ENCODE measurements around the gene SPCS2. TPM values are rescaled to one million over a fixed set of nuclear protein-coding genes. Genes with fewer than 3 reads are reported as not detected.

SPCS2 gene
- polyA plus RNA-seq, 1 of the 3 experiments (the other 2 are of a cell fraction): 49.1 TPM

DNA sequence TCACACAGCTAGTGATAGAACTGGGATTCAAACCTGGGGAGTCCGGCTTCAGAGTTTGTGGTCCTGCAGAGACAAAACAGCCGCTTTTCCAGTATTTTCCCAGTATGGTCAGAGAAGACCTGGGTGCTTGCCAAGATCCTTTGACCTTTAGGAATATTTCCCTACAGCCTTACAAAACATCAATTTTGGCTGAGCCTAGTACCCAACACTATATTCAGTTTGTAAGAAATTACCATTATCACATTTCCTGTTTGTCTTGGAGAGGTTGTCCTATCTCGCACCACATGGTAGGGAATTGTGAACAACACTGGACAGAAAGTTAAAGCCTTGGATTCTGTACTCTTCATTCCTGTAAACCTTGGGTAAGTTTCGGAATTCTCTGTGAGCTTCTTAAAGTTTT lies 29.0 kb downstream of the SPCS2 start (continued):
- TF ChIP-seq, protein P1, sequence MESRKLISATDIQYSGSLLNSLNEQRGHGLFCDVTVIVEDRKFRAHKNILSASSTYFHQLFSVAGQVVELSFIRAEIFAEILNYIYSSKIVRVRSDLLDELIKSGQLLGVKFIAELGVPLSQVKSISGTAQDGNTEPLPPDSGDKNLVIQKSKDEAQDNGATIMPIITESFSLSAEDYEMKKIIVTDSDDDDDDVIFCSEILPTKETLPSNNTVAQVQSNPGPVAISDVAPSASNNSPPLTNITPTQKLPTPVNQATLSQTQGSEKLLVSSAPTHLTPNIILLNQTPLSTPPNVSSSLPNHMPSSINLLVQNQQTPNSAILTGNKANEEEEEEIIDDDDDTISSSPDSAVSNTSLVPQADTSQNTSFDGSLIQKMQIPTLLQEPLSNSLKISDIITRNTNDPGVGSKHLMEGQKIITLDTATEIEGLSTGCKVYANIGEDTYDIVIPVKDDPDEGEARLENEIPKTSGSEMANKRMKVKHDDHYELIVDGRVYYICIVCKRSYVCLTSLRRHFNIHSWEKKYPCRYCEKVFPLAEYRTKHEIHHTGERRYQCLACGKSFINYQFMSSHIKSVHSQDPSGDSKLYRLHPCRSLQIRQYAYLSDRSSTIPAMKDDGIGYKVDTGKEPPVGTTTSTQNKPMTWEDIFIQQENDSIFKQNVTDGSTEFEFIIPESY (IDR thresholded peaks at IDR 0.05; ENCODE audit: borderline replicate concordance, low read depth): no peak

DNA sequence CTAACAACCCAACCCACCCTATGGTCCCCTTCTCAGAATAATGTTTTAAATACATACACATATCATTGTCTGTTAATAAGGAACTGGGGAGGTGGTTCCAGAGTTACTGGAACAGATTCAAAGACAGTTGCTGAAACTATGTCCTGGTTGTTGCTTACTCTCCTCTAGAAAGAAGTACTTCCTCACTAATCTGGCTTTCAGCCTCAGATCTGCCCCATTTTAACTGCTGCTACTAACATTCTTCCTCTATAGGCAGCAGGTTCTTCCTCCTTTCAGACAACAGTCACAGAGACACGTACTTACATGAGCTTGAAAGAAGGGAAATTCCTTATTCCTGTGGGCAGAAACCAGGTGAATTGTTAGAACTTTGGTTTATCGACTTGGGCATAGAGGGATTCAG lies 31.6 kb downstream of the SPCS2 start:
- no peaks in the 10 kb centered on the region for H3F3A ChIP-seq (replicated peaks; ENCODE audit: insufficient read depth)
- H3K9ac ChIP-seq: no peak overlapping the region
- H4K20me1 ChIP-seq (ENCODE audit: insufficient read depth): no peaks in the 10 kb centered on the region
- 93% methylated on average over 2 of the region's 2 CpGs for WGBS (ENCODE audit: low lambda C conversion rate)
- TF ChIP-seq CHD2 (IDR thresholded peaks at IDR 0.05; ENCODE audit: low read length, partially characterized antibody): no peak
- TF ChIP-seq, protein P2, sequence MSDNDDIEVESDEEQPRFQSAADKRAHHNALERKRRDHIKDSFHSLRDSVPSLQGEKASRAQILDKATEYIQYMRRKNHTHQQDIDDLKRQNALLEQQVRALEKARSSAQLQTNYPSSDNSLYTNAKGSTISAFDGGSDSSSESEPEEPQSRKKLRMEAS (IDR thresholded peaks at IDR 0.05; ENCODE audit: low read depth): no peak
- TF ChIP-seq RAD21 (IDR thresholded peaks at IDR 0.05; ENCODE audit: low read length): no peak
- no peak for TF ChIP-seq FOXM1 (IDR thresholded peaks at IDR 0.05; ENCODE audit: low read depth)
- TF ChIP-seq, protein P3, sequence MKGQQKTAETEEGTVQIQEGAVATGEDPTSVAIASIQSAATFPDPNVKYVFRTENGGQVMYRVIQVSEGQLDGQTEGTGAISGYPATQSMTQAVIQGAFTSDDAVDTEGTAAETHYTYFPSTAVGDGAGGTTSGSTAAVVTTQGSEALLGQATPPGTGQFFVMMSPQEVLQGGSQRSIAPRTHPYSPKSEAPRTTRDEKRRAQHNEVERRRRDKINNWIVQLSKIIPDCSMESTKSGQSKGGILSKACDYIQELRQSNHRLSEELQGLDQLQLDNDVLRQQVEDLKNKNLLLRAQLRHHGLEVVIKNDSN (IDR thresholded peaks at IDR 0.05; ENCODE audit: borderline replicate concordance, low read depth): no peak
- no peak for TF ChIP-seq EP300 (IDR thresholded peaks at IDR 0.05; ENCODE audit: borderline replicate concordance in 1 of 2, low read depth in 1 of 2, low read length in 1 of 2)
- TF ChIP-seq POLR2AphosphoS5 (IDR thresholded peaks at IDR 0.05; ENCODE audit: low read depth, low read length): no peak
- TF ChIP-seq TCF12 (IDR thresholded peaks at IDR 0.05): no peak
- no peak for TF ChIP-seq GATA2 (CRISPR knock-in tag; IDR thresholded peaks at IDR 0.05)
- TF ChIP-seq TAF1 (IDR thresholded peaks at IDR 0.05; ENCODE audit: borderline replicate concordance, low read depth, low read length): no peak
- H3K4me1 ChIP-seq (ENCODE audit: control insufficient read depth in 1 of 2, insufficient read depth in 2 of 2, low read depth in 1 of 2, low read length in 1 of 2): no peaks in the 10 kb centered on the region
- no peaks in the 10 kb centered on the region for H3K27me3 ChIP-seq (ENCODE audit: insufficient read depth)
- no peak overlapping the region for H3K4me3 ChIP-seq (ENCODE audit: low read depth in 2 of 2, low read length in 1 of 2)
- H3K27ac ChIP-seq (ENCODE audit: low read depth in 2 of 2, low read length in 1 of 2): no peak overlapping the region
- POLR2A ChIA-PET: no interaction called here
- CTCF ChIA-PET: interaction anchor here (0.7 to 1.1 kb wide), 2 partner anchors 41 to 51 kb away, joined by 3 read pairs; no protein-coding TSS in a partner anchor
- H2AFZ ChIP-seq (ENCODE audit: low read depth): no peak overlapping the region
- H3K9me2 ChIP-seq: no peaks in the 10 kb centered on the region
- no peak overlapping the region for H3K4me2 ChIP-seq
- DNase-seq: no peak
- peaks cover 26 to 34% of the 10 kb centered on the region in 2 experiments for H3K36me3 ChIP-seq (replicated peaks in 1 of 2; ENCODE audit: control insufficient read depth in 1 of 2, insufficient read depth in 2 of 2, low read length in 1 of 2)
- H3K79me2 ChIP-seq (ENCODE audit: insufficient read depth): no peaks in the 10 kb centered on the region
- no peaks in the 10 kb centered on the region for H3K9me3 ChIP-seq

DNA sequence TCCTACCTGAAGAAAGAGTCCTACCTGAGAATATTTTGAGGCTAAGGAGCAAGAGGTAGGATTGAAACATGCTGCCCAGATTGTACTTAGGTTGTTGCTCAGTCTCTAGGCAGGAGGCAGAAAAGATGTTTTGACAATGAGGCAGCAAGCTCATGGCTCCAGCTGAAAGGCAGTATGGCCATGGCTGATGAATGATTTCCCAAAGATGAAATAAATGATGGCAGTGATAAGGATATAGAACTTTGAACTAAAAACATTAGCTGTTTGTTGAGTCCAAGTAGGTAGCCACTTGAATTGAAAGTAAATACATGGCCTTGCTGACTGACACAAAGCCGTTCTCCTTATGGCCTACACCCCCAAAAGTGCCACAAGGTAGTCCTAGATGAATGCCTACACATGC lies 32.8 kb downstream of the SPCS2 start:
- no peak for DNase-seq
- H3F3A ChIP-seq (replicated peaks; ENCODE audit: insufficient read depth): peaks cover 12% of the 10 kb centered on the region
- peaks cover 23 to 25% of the 10 kb centered on the region in 2 experiments for H3K36me3 ChIP-seq (replicated peaks in 1 of 2; ENCODE audit: control insufficient read depth in 1 of 2, insufficient read depth in 2 of 2, low read length in 1 of 2)
- ChIA-PET POLR2A (no interaction called here), CTCF (interaction anchor here (1.1 kb wide), 1 partner anchor 56 kb away, joined by 4 read pairs; no protein-coding TSS in a partner anchor)
- 100% methylated on average over 1 of the region's 1 CpG for WGBS (ENCODE audit: low lambda C conversion rate)
- H3K4me1 ChIP-seq (ENCODE audit: control insufficient read depth in 1 of 2, insufficient read depth in 2 of 2, low read depth in 1 of 2, low read length in 1 of 2): no peaks in the 10 kb centered on the region
- H3K79me2 ChIP-seq (ENCODE audit: insufficient read depth): no peaks in the 10 kb centered on the region
- no peaks in the 10 kb centered on the region for H4K20me1 ChIP-seq (ENCODE audit: insufficient read depth)
- H3K4me2 ChIP-seq: no peak overlapping the region
- H2AFZ ChIP-seq (ENCODE audit: low read depth): no peak overlapping the region
- no peaks in the 10 kb centered on the region for H3K9me3 ChIP-seq
- H3K27ac ChIP-seq (ENCODE audit: low read depth in 2 of 2, low read length in 1 of 2): no peak overlapping the region
- no peaks in the 10 kb centered on the region for H3K27me3 ChIP-seq (ENCODE audit: insufficient read depth)
- H3K9me2 ChIP-seq: no peaks in the 10 kb centered on the region
- H3K9ac ChIP-seq: no peak overlapping the region
- no peak overlapping the region for H3K4me3 ChIP-seq (ENCODE audit: low read depth in 2 of 2, low read length in 1 of 2)
- TF ChIP-seq, protein P4, sequence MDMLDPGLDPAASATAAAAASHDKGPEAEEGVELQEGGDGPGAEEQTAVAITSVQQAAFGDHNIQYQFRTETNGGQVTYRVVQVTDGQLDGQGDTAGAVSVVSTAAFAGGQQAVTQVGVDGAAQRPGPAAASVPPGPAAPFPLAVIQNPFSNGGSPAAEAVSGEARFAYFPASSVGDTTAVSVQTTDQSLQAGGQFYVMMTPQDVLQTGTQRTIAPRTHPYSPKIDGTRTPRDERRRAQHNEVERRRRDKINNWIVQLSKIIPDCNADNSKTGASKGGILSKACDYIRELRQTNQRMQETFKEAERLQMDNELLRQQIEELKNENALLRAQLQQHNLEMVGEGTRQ (IDR thresholded peaks at IDR 0.05; ENCODE audit: borderline replicate concordance, low read depth, low read length): no peak
- TF ChIP-seq NFIC (IDR thresholded peaks at IDR 0.05; ENCODE audit: borderline replicate concordance): no peak
- TF ChIP-seq FOSL2 (IDR thresholded peaks at IDR 0.05; ENCODE audit: borderline replicate concordance, low read depth): no peak
- no peak for TF ChIP-seq JUND (IDR thresholded peaks at IDR 0.05)
- TF ChIP-seq NRF1 (IDR thresholded peaks at IDR 0.05; ENCODE audit: low read depth, low read length): no peak
- no peak for TF ChIP-seq CHD2 (IDR thresholded peaks at IDR 0.05; ENCODE audit: low read length, partially characterized antibody)
- TF ChIP-seq RAD21 (IDR thresholded peaks at IDR 0.05; ENCODE audit: low read length): no peak
- TF ChIP-seq, protein P3 (IDR thresholded peaks at IDR 0.05; ENCODE audit: borderline replicate concordance, low read depth): no peak
- TF ChIP-seq TCF12 (IDR thresholded peaks at IDR 0.05): no peak
- TF ChIP-seq, protein P5, sequence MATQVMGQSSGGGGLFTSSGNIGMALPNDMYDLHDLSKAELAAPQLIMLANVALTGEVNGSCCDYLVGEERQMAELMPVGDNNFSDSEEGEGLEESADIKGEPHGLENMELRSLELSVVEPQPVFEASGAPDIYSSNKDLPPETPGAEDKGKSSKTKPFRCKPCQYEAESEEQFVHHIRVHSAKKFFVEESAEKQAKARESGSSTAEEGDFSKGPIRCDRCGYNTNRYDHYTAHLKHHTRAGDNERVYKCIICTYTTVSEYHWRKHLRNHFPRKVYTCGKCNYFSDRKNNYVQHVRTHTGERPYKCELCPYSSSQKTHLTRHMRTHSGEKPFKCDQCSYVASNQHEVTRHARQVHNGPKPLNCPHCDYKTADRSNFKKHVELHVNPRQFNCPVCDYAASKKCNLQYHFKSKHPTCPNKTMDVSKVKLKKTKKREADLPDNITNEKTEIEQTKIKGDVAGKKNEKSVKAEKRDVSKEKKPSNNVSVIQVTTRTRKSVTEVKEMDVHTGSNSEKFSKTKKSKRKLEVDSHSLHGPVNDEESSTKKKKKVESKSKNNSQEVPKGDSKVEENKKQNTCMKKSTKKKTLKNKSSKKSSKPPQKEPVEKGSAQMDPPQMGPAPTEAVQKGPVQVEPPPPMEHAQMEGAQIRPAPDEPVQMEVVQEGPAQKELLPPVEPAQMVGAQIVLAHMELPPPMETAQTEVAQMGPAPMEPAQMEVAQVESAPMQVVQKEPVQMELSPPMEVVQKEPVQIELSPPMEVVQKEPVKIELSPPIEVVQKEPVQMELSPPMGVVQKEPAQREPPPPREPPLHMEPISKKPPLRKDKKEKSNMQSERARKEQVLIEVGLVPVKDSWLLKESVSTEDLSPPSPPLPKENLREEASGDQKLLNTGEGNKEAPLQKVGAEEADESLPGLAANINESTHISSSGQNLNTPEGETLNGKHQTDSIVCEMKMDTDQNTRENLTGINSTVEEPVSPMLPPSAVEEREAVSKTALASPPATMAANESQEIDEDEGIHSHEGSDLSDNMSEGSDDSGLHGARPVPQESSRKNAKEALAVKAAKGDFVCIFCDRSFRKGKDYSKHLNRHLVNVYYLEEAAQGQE (IDR thresholded peaks at IDR 0.05; ENCODE audit: low read depth, low read length): no peak
- no peak for TF ChIP-seq SIN3A (IDR thresholded peaks at IDR 0.05; ENCODE audit: borderline replicate concordance, low read depth, low read length)
